ENCODE measurements around the gene SPIN2B.
"Not testable (repeated sequence)": the region's sequence is repeated elsewhere in the genome, so short reads cannot be mapped to it uniquely, and the experiment has no call there.

- TF ChIP-seq, protein P1, sequence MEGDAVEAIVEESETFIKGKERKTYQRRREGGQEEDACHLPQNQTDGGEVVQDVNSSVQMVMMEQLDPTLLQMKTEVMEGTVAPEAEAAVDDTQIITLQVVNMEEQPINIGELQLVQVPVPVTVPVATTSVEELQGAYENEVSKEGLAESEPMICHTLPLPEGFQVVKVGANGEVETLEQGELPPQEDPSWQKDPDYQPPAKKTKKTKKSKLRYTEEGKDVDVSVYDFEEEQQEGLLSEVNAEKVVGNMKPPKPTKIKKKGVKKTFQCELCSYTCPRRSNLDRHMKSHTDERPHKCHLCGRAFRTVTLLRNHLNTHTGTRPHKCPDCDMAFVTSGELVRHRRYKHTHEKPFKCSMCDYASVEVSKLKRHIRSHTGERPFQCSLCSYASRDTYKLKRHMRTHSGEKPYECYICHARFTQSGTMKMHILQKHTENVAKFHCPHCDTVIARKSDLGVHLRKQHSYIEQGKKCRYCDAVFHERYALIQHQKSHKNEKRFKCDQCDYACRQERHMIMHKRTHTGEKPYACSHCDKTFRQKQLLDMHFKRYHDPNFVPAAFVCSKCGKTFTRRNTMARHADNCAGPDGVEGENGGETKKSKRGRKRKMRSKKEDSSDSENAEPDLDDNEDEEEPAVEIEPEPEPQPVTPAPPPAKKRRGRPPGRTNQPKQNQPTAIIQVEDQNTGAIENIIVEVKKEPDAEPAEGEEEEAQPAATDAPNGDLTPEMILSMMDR (IDR thresholded peaks at IDR 0.05; ENCODE audit: poor library complexity), result not testable (repeated sequence)
- not testable (repeated sequence) for TF ChIP-seq EZH2 (IDR thresholded peaks at IDR 0.05; ENCODE audit: borderline replicate concordance); EZH2phosphoT487 (IDR thresholded peaks at IDR 0.05; ENCODE audit: low read depth, severe bottlenecking, unreplicated experiment)
These were observed 658 bp downstream of the SPIN2B start for GRCh38 chrX:57120619-57121161.

Measured in hepatocyte (in vitro differentiated cells).